ENCODE results near the gene NRL.

- TF ChIP-seq, protein P1, sequence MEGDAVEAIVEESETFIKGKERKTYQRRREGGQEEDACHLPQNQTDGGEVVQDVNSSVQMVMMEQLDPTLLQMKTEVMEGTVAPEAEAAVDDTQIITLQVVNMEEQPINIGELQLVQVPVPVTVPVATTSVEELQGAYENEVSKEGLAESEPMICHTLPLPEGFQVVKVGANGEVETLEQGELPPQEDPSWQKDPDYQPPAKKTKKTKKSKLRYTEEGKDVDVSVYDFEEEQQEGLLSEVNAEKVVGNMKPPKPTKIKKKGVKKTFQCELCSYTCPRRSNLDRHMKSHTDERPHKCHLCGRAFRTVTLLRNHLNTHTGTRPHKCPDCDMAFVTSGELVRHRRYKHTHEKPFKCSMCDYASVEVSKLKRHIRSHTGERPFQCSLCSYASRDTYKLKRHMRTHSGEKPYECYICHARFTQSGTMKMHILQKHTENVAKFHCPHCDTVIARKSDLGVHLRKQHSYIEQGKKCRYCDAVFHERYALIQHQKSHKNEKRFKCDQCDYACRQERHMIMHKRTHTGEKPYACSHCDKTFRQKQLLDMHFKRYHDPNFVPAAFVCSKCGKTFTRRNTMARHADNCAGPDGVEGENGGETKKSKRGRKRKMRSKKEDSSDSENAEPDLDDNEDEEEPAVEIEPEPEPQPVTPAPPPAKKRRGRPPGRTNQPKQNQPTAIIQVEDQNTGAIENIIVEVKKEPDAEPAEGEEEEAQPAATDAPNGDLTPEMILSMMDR (conservative IDR thresholded peaks at IDR 0.05), result no peak
- TF ChIP-seq EZH2 (IDR thresholded peaks at IDR 0.05; ENCODE audit: low read depth), result no peak
These were observed 1.4 kb downstream of the NRL start for GRCh38 chr14:24113379-24113800.

Measured in PC-9 (cell line).